Spleen (tissue), 11 donors: ENCODE results near the gene ACSS3. TPM values are rescaled to one million over a fixed set of nuclear protein-coding genes. Genes with fewer than 3 reads are reported as not detected.

Experiments
- DNase-seq: peaks from one replicate; pipeline ENCODE4 v3.0.0-alpha.2; 2020
- H3K27ac ChIP-seq, 8 donors: fragments of 200-600 bp; sonication (generic) in 7 of 8; 1 replicate in 4 of 8; 2 replicates in 4 of 8; pipeline versions ENCODE4 v1.5.0 to v1.8.0; 2016 to 2021; ENCODE audit warnings: inconsistent platforms in 4 of 8, mild to moderate bottlenecking in 4 of 8, moderate library complexity in 1 of 8
- H3K27me3 ChIP-seq, 7 donors: fragments of 200-600 bp; sonication (generic) in 6 of 7; replicated peaks in 1 of 7; 1 replicate in 4 of 7; 2 replicates in 3 of 7; pipeline versions ENCODE4 v1.5.0 to v1.8.0; 2016 to 2021; ENCODE audit warnings: inconsistent platforms in 3 of 7, mild to moderate bottlenecking in 1 of 7
- H3K36me3 ChIP-seq, 6 donors: fragments of 200-600 bp; sonication (generic) in 5 of 6; 1 replicate in 4 of 6; 2 replicates in 2 of 6; pipeline versions ENCODE4 v1.5.0 to v1.8.0; 2016 to 2021; ENCODE audit warnings: inconsistent platforms in 2 of 6
- H3K4me1 ChIP-seq, 6 donors: fragments of 200-600 bp; sonication (generic) in 5 of 6; 1 replicate in 3 of 6; 2 replicates in 3 of 6; pipeline versions ENCODE4 v1.5.0 to v1.8.0; 2016 to 2021; ENCODE audit warnings: inconsistent platforms in 3 of 6
- H3K4me3 ChIP-seq, 8 donors: fragments of 200-600 bp; sonication (generic) in 7 of 8; 1 replicate in 4 of 8; 2 replicates in 4 of 8; pipeline versions ENCODE4 v1.5.0 to v1.8.0; 2016 to 2021; ENCODE audit warnings: inconsistent platforms in 4 of 8, mild to moderate bottlenecking in 4 of 8, moderate library complexity in 2 of 8
- H3K9me3 ChIP-seq, 8 donors: fragments of 200-600 bp; sonication (generic) in 7 of 8; 1 replicate in 4 of 8; 2 replicates in 4 of 8; pipeline versions ENCODE4 v1.5.0 to v1.8.0; 2016 to 2021; ENCODE audit warnings: inconsistent platforms in 4 of 8
- CTCF ChIP-seq, 11 experiments: fragments of 200-600 bp in 7 of 11; fragments of 450-650 bp in 4 of 11; sonication (generic) in 4 of 11; IDR thresholded peaks in 8 of 11; conservative IDR thresholded peaks in 3 of 11; 1 replicate in 7 of 11; 2 replicates in 4 of 11; pipeline versions ENCODE4 v1.4.0 to v1.8.0; 2016 to 2021; ENCODE audit warnings: antibody characterized with exemption in 11 of 11, inconsistent platforms in 4 of 11, mild to moderate bottlenecking in 1 of 11
- POLR2A ChIP-seq, 3 donors: fragments of 450-650 bp; IDR thresholded peaks; one replicate each; pipeline ENCODE4 v1.5.1; 2017; ENCODE audit warnings: antibody characterized with exemption in 3 of 3, mild to moderate bottlenecking in 1 of 3
- POLR2AphosphoS5 ChIP-seq, 3 donors: sonication (generic); formaldehyde crosslinking; IDR thresholded peaks; one replicate each; pipeline ENCODE4 v1.5.1; 2017; ENCODE audit warnings: antibody characterized with exemption in 3 of 3
- WGBS, 5 donors: extraction: QIAGEN DNeasy Blood & Tissue Kit in 3 of 5; methylation state at CpG; one replicate each; pipeline versions ENCODE4 v1.1.5 to v1.1.7; 2013 to 2018; 5-methylcytosine and 5-hydroxymethylcytosine counted together
- intact Hi-C: fragments of 100-400 bp; cut with DNase I; formaldehyde crosslinking; loops from one replicate; pipeline ENCODE4 v1.15.0; 2023; ENCODE audit warnings: low total_unique reads
- polyA plus RNA-seq, 3 donors: library from polyadenylated mRNA; stranded (reverse); fragments of 200-250 nt; gene quantifications; one replicate each; pipeline ENCODE4 v1.2.1, GENCODE V29; 2013
- total RNA-seq, 7 donors: library from RNA; depleted of rRNA in 3 of 7; stranded (reverse); fragments of >200 nt in 3 of 7; fragmentation: NEBNext Ultra II Directional in 4 of 7; extraction: Animal tissue kit (Norgen Biotek cat#: 25700) in 4 of 7; gene quantifications; one replicate each; pipeline versions ENCODE4 v1.1.0 to v1.2.1, GENCODE V29; 2016 to 2021
- donor health status: healthy with polysubstance abuse.
- donor health status: DM: no; HTN: no; CAD: no; lungs with moderate emphysema.
- donor health status: DM: no; HTN: no; CAD: no.
- donor health status: Bipolar disorder and iron deficiency.
- donor health status: healthy.
- donor health status: DM: no; HTN: no; CAD: no.
- donor health status: DM: yes; HTN: yes; CAD: no.

ACSS3 gene
- total and polyA plus RNA-seq, 10 donors: 1.1 to 12.3 (median 7.0) TPM

GRCh38 chr12:81089412-81089811 is 11.5 kb downstream of the ACSS3 start:
- Histone ChIP-seq H3K4me3 (no peak overlapping the region), H3K4me1 (no peaks in the 10 kb centered on the region), H3K9me3 (no peaks in the 10 kb centered on the region), H3K27me3 (no peaks in the 10 kb centered on the region), H3K27ac (no peak overlapping the region), H3K36me3 (no peaks in the 10 kb centered on the region)
- TF ChIP-seq CTCF (IDR thresholded peaks at IDR 0.05 in 8 of 11, conservative IDR thresholded peaks at IDR 0.05 in 3 of 11): no peak
- DNase-seq: no peak
- WGBS, 5 donors: 85 to 98% (median 90%) methylated on average over 1 of the region's 1 CpG
- intact Hi-C loops: no loop called here

- WGBS, 5 donors: 66 to 72% (median 72%) methylated on average over 3 of the region's 3 CpGs
- H3K27ac ChIP-seq: no peak overlapping the region
- H3K27me3 ChIP-seq: no peaks in the 10 kb centered on the region
- no peaks in the 10 kb centered on the region for H3K36me3 ChIP-seq
- H3K4me3 ChIP-seq: no peak overlapping the region
- DNase-seq: no peak
- H3K9me3 ChIP-seq: no peaks in the 10 kb centered on the region
- intact Hi-C loops: no loop called here
- no peaks in the 10 kb centered on the region for H3K4me1 ChIP-seq
- TF ChIP-seq POLR2A (IDR thresholded peaks at IDR 0.05) (no peak), CTCF (IDR thresholded peaks at IDR 0.05 in 8 of 11, conservative IDR thresholded peaks at IDR 0.05 in 3 of 11) (no peak), POLR2AphosphoS5 (IDR thresholded peaks at IDR 0.05) (no peak)
Measured at GRCh38 chr12:81092053-81092452, 14.2 kb downstream of the ACSS3 start.

- H3K27me3 ChIP-seq: no peaks in the 10 kb centered on the region
- no peaks in the 10 kb centered on the region for H3K36me3 ChIP-seq
- no peaks in the 10 kb centered on the region for H3K9me3 ChIP-seq
- no peak overlapping the region for H3K4me3 ChIP-seq
- no peak for DNase-seq
- no peak for TF ChIP-seq CTCF (IDR thresholded peaks at IDR 0.05 in 8 of 11, conservative IDR thresholded peaks at IDR 0.05 in 3 of 11)
- TF ChIP-seq POLR2A (IDR thresholded peaks at IDR 0.05): no peak
- TF ChIP-seq POLR2AphosphoS5 (IDR thresholded peaks at IDR 0.05): no peak
- WGBS, 5 donors: 60 to 86% (median 63%) methylated on average over 1 of the region's 1 CpG
- no peaks in the 10 kb centered on the region for H3K4me1 ChIP-seq
- intact Hi-C loops: no loop called here
- no peak overlapping the region for H3K27ac ChIP-seq
Measured at GRCh38 chr12:81094718-81095360, 17.0 kb downstream of the ACSS3 start.

- Histone ChIP-seq H3K4me3 (no peak overlapping the region), H3K9me3 (no peaks in the 10 kb centered on the region), H3K36me3 (no peaks in the 10 kb centered on the region), H3K27me3 (no peaks in the 10 kb centered on the region), H3K27ac (no peak overlapping the region), H3K4me1 (no peaks in the 10 kb centered on the region)
- intact Hi-C loops: no loop called here
- 66 to 77% (median 76%) methylated on average over 6 of the region's 6 CpGs for whole genome bisulfite sequencing, 5 donors
- no peak for DNase-seq
- no peak for TF ChIP-seq POLR2AphosphoS5 (IDR thresholded peaks at IDR 0.05)
- TF ChIP-seq POLR2A (IDR thresholded peaks at IDR 0.05): no peak
Measured at GRCh38 chr12:81095501-81096232, 17.8 kb downstream of the ACSS3 start.
